Adrenal gland (tissue), 12 donors: ENCODE measurements around the gene XIRP2. TPM values are rescaled to one million over a fixed set of nuclear protein-coding genes. Genes with fewer than 3 reads are reported as not detected.

Source experiments
- DNase-seq, 7 donors: peaks; one replicate each; pipeline ENCODE4 v3.0.0-alpha.2; 2019 to 2020
- H3K27ac ChIP-seq, 5 donors: fragments of 200-600 bp; sonication (generic) in 4 of 5; 1 replicate in 3 of 5; 2 replicates in 2 of 5; pipeline versions ENCODE4 v1.5.1 to v1.8.0; 2016 to 2020; ENCODE audit warnings: mild to moderate bottlenecking in 1 of 5
- H3K27me3 ChIP-seq: fragments of 200-600 bp; 2 replicates; pipeline ENCODE4 v1.8.0; 2021
- H3K36me3 ChIP-seq, 2 donors: fragments of 200-600 bp; replicated peaks in 1 of 2; 1 replicate in 1 of 2; 2 replicates in 1 of 2; pipeline versions ENCODE4 v1.5.1 to v1.8.0; 2018 to 2022
- H3K4me1 ChIP-seq, 2 donors: fragments of 200-600 bp; replicated peaks in 1 of 2; 1 replicate in 1 of 2; 2 replicates in 1 of 2; pipeline versions ENCODE4 v1.5.1 to v1.8.0; 2018 to 2021
- H3K4me3 ChIP-seq, 4 donors: fragments of 200-600 bp; sonication (generic) in 3 of 4; one replicate each; pipeline ENCODE4 v1.5.1; 2016 to 2018
- H3K9me3 ChIP-seq, 3 donors: fragments of 200-600 bp; sonication (generic) in 1 of 3; replicated peaks in 1 of 3; 1 replicate in 2 of 3; 2 replicates in 1 of 3; pipeline versions ENCODE4 v1.5.1 to v1.8.0; 2016 to 2021
- CTCF ChIP-seq, 6 experiments: fragments of 450-650 bp in 4 of 6; fragments of 200-600 bp in 2 of 6; sonication (generic) in 1 of 6; IDR thresholded peaks; 1 replicate in 5 of 6; 2 replicates in 1 of 6; pipeline versions ENCODE4 v1.5.1 to v1.8.0; 2016 to 2021; ENCODE audit warnings: antibody characterized with exemption in 6 of 6, mild to moderate bottlenecking in 2 of 6, moderate library complexity in 1 of 6
- POLR2A ChIP-seq, 2 donors: fragments of 450-650 bp; IDR thresholded peaks; one replicate each; pipeline ENCODE4 v1.6.1; 2017; ENCODE audit warnings: antibody characterized with exemption in 2 of 2, mild to moderate bottlenecking in 2 of 2, moderate library complexity in 1 of 2
- WGBS, 4 donors: extraction: QIAGEN DNeasy Blood & Tissue Kit in 2 of 4; methylation state at CpG; one replicate each; pipeline versions ENCODE4 v1.1.5 to v1.1.7; 2013 to 2017; 5-methylcytosine and 5-hydroxymethylcytosine counted together
- intact Hi-C, 2 donors: fragments of 100-400 bp; cut with DNase I; formaldehyde crosslinking; loops; one replicate each; pipeline versions ENCODE4 v1.14.1 to v1.15.0; 2022 to 2023
- polyA plus RNA-seq, 3 donors: library from polyadenylated mRNA; stranded (reverse); fragments of 200-250 nt in 2 of 3; fragments of 350-450 nt in 1 of 3; fragmentation: Illumina TruSeq in 1 of 3; extraction: RNeasy Lipid Tissue Mini Kit (QIAGEN cat#74804) in 1 of 3; gene quantifications; one replicate each; pipeline ENCODE4 v1.2.3, GENCODE V29; 2013 to 2014
- total RNA-seq, 9 donors: library from RNA; depleted of rRNA in 4 of 9; stranded (reverse); fragments of >200 nt in 4 of 9; fragments of 120-200 nt in 1 of 9; fragmentation: NEBNext Ultra II Directional in 1 of 9; extraction: Animal tissue kit (Norgen Biotek cat#: 25700) in 1 of 9; gene quantifications; one replicate each; pipeline versions ENCODE4 v1.1.0 to v1.2.4, GENCODE V29; 2013 to 2023
- donor health status: healthy with polysubstance abuse.
- donor health status: Bipolar disorder and iron deficiency.
- donor health status: DM: yes; HTN: yes; CAD: no.
- donor health status: DM: no; HTN: no; CAD: no.
- donor health status: DM: no; HTN: no; CAD: no.
- donor health status: DM: yes; HTN: yes; CAD: no.

The XIRP2 gene
- total and polyA plus RNA-seq, 12 donors = 0.06 to 1.3 (median 0.17) TPM; not detected in 7

GRCh38 chr2:166862468-166863132 is 25.7 kb upstream of the XIRP2 start:
- intact Hi-C loops = no loop called here
- Histone ChIP-seq H3K27me3 (no peaks in the 10 kb centered on the region), H3K27ac (no peak overlapping the region), H3K4me3 (no peak overlapping the region), H3K9me3 (no peaks in the 10 kb centered on the region), H3K4me1 (no peaks in the 10 kb centered on the region), H3K36me3 (no peaks in the 10 kb centered on the region)
- no peak for DNase-seq
- no peak for TF ChIP-seq CTCF (IDR thresholded peaks at IDR 0.05)
- TF ChIP-seq POLR2A (IDR thresholded peaks at IDR 0.05) = no peak
- 52 to 69% (median 62%) methylated on average over 6 of the region's 6 CpGs for WGBS, 4 donors

- no peak for DNase-seq
- intact Hi-C loops = no loop called here
- H3K27me3 ChIP-seq = no peaks in the 10 kb centered on the region
- H3K9me3 ChIP-seq = no peaks in the 10 kb centered on the region
- no peak overlapping the region for H3K4me3 ChIP-seq
- WGBS, 4 donors = 69 to 79% (median 72%) methylated on average over 9 to 10 of the region's 10 CpGs
- H3K36me3 ChIP-seq = no peaks in the 10 kb centered on the region
- TF ChIP-seq CTCF (IDR thresholded peaks at IDR 0.05) (no peak), POLR2A (IDR thresholded peaks at IDR 0.05) (no peak)
- H3K27ac ChIP-seq = no peak overlapping the region
- H3K4me1 ChIP-seq = no peaks in the 10 kb centered on the region
These were observed 20.3 kb upstream of the XIRP2 start for GRCh38 chr2:166867874-166868514.

- intact Hi-C loops = no loop called here
- TF ChIP-seq POLR2A (IDR thresholded peaks at IDR 0.05) = no peak
- no peak for TF ChIP-seq CTCF (IDR thresholded peaks at IDR 0.05)
- WGBS, 4 donors = 77 to 86% (median 86%) methylated on average over 1 of the region's 1 CpG
These were observed 17.9 kb upstream of the XIRP2 start for GRCh38 chr2:166870346-166870745.

GRCh38 chr2:166881177-166881576 is 7.1 kb upstream of the XIRP2 start:
- no peak for DNase-seq
- Histone ChIP-seq H3K9me3 (no peaks in the 10 kb centered on the region), H3K27me3 (no peaks in the 10 kb centered on the region), H3K36me3 (no peaks in the 10 kb centered on the region), H3K27ac (no peak overlapping the region), H3K4me3 (no peak overlapping the region), H3K4me1 (no peaks in the 10 kb centered on the region)
- TF ChIP-seq CTCF (IDR thresholded peaks at IDR 0.05) = no peak
- no peak for TF ChIP-seq POLR2A (IDR thresholded peaks at IDR 0.05)
- intact Hi-C loops = no loop called here
- WGBS, 4 donors = 82 to 91% (median 85%) methylated on average over 1 of the region's 1 CpG

More at GRCh38 chr2:166870346-166870745, 17.9 kb upstream of the XIRP2 start:
- Histone ChIP-seq H3K4me3 (no peak overlapping the region), H3K36me3 (no peaks in the 10 kb centered on the region), H3K9me3 (no peaks in the 10 kb centered on the region), H3K27ac (no peak overlapping the region), H3K4me1 (no peaks in the 10 kb centered on the region), H3K27me3 (no peaks in the 10 kb centered on the region)
- DNase-seq = no peak
